OCI-LY1 (cell line): ENCODE measurements around the gene KRT35.

ENCODE experiments used
- H2AFZ ChIP-seq: fragments of 200-600 bp; sonication (generic), shearing (Covaris generic); 2 replicates; pipeline ENCODE4 v1.6.0; 2014; ENCODE audit warnings: antibody characterized with exemption, mild to moderate bottlenecking, low read length
- H3F3A ChIP-seq: fragments of 200-600 bp; sonication (generic), shearing (Covaris generic); 2 replicates; pipeline ENCODE4 v1.6.0; 2014; ENCODE audit warnings: mild to moderate bottlenecking, antibody characterized with exemption, low read length, moderate library complexity; ENCODE audit not compliant: insufficient read depth
- H3K27ac ChIP-seq: fragments of 200-600 bp; sonication (generic); 2 replicates; pipeline ENCODE4 v1.5.1; 2014; ENCODE audit warnings: low read length, mixed run types, mild to moderate bottlenecking, low read depth; ENCODE audit not compliant: poor library complexity, severe bottlenecking
- H3K27me3 ChIP-seq: fragments of 200-600 bp; sonication (generic); 2 replicates; pipeline ENCODE4 v1.6.0; 2014; ENCODE audit warnings: antibody characterized with exemption, mild to moderate bottlenecking, low read length, moderate library complexity; ENCODE audit not compliant: insufficient read depth
- H3K36me3 ChIP-seq: fragments of 200-600 bp; sonication (generic); 2 replicates; pipeline ENCODE4 v1.6.1; 2014; ENCODE audit warnings: mild to moderate bottlenecking, antibody characterized with exemption, low read length, moderate library complexity, mixed read lengths; ENCODE audit not compliant: insufficient read depth
- H3K4me1 ChIP-seq: fragments of 200-600 bp; sonication (generic); 2 replicates; pipeline ENCODE4 v1.5.1; 2014; ENCODE audit warnings: mild to moderate bottlenecking, low read length, moderate library complexity; ENCODE audit not compliant: insufficient read depth, severe bottlenecking
- H3K4me2 ChIP-seq: fragments of 200-600 bp; sonication (generic), shearing (Covaris generic); 2 replicates; pipeline ENCODE4 v1.6.1; 2014; ENCODE audit warnings: low read length
- H3K4me3 ChIP-seq: fragments of 200-600 bp; sonication (generic); 2 replicates; pipeline ENCODE4 v1.5.1; 2014; ENCODE audit warnings: low read length, low read depth, mild to moderate bottlenecking, mixed read lengths; ENCODE audit not compliant: poor library complexity, severe bottlenecking
- H3K79me2 ChIP-seq: fragments of 200-600 bp; shearing (Covaris generic); 2 replicates; pipeline ENCODE4 v1.6.1; 2016; ENCODE audit warnings: mixed run types, low read length, mixed read lengths; ENCODE audit not compliant: insufficient read depth
- H3K9ac ChIP-seq: fragments of 200-600 bp; sonication (generic), shearing (Covaris generic); 2 replicates; pipeline ENCODE4 v1.6.1; 2014; ENCODE audit warnings: mild to moderate bottlenecking, low read length, mixed read lengths
- H3K9me2 ChIP-seq: fragments of 200-600 bp; sonication (generic), shearing (Covaris generic); 2 replicates; pipeline ENCODE4 v1.6.1; 2014; ENCODE audit warnings: low read depth, mild to moderate bottlenecking, low read length, mixed read lengths
- H3K9me3 ChIP-seq: fragments of 200-600 bp; shearing (Covaris generic); 2 replicates; pipeline ENCODE4 v1.6.1; 2014; ENCODE audit warnings: low read length, mixed read lengths
- H4K20me1 ChIP-seq: fragments of 200-600 bp; sonication (generic), shearing (Covaris generic); 2 replicates; pipeline ENCODE4 v1.6.0; 2016; ENCODE audit warnings: mild to moderate bottlenecking, low read length; ENCODE audit not compliant: insufficient read depth
- CTCF ChIP-seq: fragments of 200-600 bp; sonication (generic), shearing (Covaris generic); IDR thresholded peaks from 2 replicates; pipeline ENCODE4 v1.5.1; 2017; ENCODE audit warnings: mild to moderate bottlenecking, antibody characterized with exemption, low read length, moderate library complexity, mixed read lengths
- EZH2 ChIP-seq: fragments of 200-600 bp; sonication (generic), shearing (Covaris generic); IDR thresholded peaks from 2 replicates; pipeline ENCODE4 v1.8.0; 2017; ENCODE audit warnings: borderline replicate concordance, mixed run types, mild to moderate bottlenecking, antibody characterized with exemption, low read length, moderate library complexity, mixed read lengths

The KRT35 gene

GRCh38 chr17:41511716-41512115, 30.8 kb upstream of the KRT35 start:
- Histone ChIP-seq H3K4me2 (no peak overlapping the region), H3K4me1 (no peaks in the 10 kb centered on the region), H2AFZ (no peak overlapping the region), H3K27me3 (no peaks in the 10 kb centered on the region), H3K79me2 (no peaks in the 10 kb centered on the region), H3K27ac (no peak overlapping the region), H3K36me3 (no peaks in the 10 kb centered on the region), H3K9ac (no peak overlapping the region), H3K9me3 (no peaks in the 10 kb centered on the region), H3F3A (no peaks in the 10 kb centered on the region), H3K9me2 (no peaks in the 10 kb centered on the region), H4K20me1 (no peaks in the 10 kb centered on the region), H3K4me3 (no peak overlapping the region)
- TF ChIP-seq EZH2 (no peak), CTCF (no peak)

GRCh38 chr17:41511116-41511515, 30.2 kb upstream of the KRT35 start:
- Histone ChIP-seq H3K79me2 (no peaks in the 10 kb centered on the region), H3K27me3 (no peaks in the 10 kb centered on the region), H3K4me1 (no peaks in the 10 kb centered on the region), H3K4me3 (no peak overlapping the region), H2AFZ (no peak overlapping the region), H3F3A (no peaks in the 10 kb centered on the region), H4K20me1 (no peaks in the 10 kb centered on the region), H3K9ac (no peak overlapping the region), H3K4me2 (no peak overlapping the region), H3K27ac (no peak overlapping the region), H3K9me2 (no peaks in the 10 kb centered on the region), H3K36me3 (no peaks in the 10 kb centered on the region), H3K9me3 (no peaks in the 10 kb centered on the region)
- TF ChIP-seq EZH2 = no peak
- TF ChIP-seq CTCF = no peak

GRCh38 chr17:41510251-41511065, 29.5 kb upstream of the KRT35 start:
- no peaks in the 10 kb centered on the region for H4K20me1 ChIP-seq
- no peaks in the 10 kb centered on the region for H3K36me3 ChIP-seq
- no peak overlapping the region for H2AFZ ChIP-seq
- H3K9ac ChIP-seq = no peak overlapping the region
- H3K9me2 ChIP-seq = no peaks in the 10 kb centered on the region
- H3K4me2 ChIP-seq = no peak overlapping the region
- H3K79me2 ChIP-seq = no peaks in the 10 kb centered on the region
- TF ChIP-seq EZH2 = no peak
- no peak for TF ChIP-seq CTCF
- H3K4me3 ChIP-seq = no peak overlapping the region
- H3K27ac ChIP-seq = no peak overlapping the region
- H3K9me3 ChIP-seq = no peaks in the 10 kb centered on the region
- no peaks in the 10 kb centered on the region for H3K4me1 ChIP-seq
- no peaks in the 10 kb centered on the region for H3K27me3 ChIP-seq
- H3F3A ChIP-seq = no peaks in the 10 kb centered on the region
